GM12878 (cell line): Measurements from ENCODE around the gene RGCC. TPM values are rescaled to one million over a fixed set of nuclear protein-coding genes. Genes with fewer than 3 reads are reported as not detected.

Experiments
- ATAC-seq: fragments of 200-7000 bp; cut with Tn5 transposase; 3 replicates; pipeline ENCODE4 v1.9.1; 2020; ENCODE audit warnings: mild to moderate bottlenecking, moderate library complexity
- BruUV-seq: library from RNA; stranded (reverse); fragments of 400-500 nt; replicated peaks from 2 replicates; lab custom pipeline; 2021; lab: Mats Ljungman, UMichigan
- CTCF ChIA-PET: fragments of 300-600 bp; sonication (Branson Sonifier 250); formaldehyde crosslinking; extraction: SDS; loops from one replicate; lab custom pipeline; 2021; ENCODE audit warnings: inconsistent platforms; lab: Yijun Ruan, JAX
- POLR2A ChIA-PET: fragments of 350-600 bp; formaldehyde crosslinking; extraction: SDS; loops from one replicate; lab custom pipeline; 2021; ENCODE audit warnings: inconsistent platforms; lab: Charles Lee
- RAD21 ChIA-PET: fragments of 300-600 bp; sonication (Branson Sonifier 250); formaldehyde crosslinking; loops from one replicate; lab custom pipeline; 2023; ENCODE audit warnings: antibody characterized with exemption; ENCODE audit not compliant: unreplicated experiment; lab: Charles Lee
- SMC1A ChIA-PET: fragments of 300-600 bp; sonication (Branson Sonifier 250); formaldehyde crosslinking; loops from one replicate; lab custom pipeline; 2023; ENCODE audit not compliant: unreplicated experiment, uncharacterized antibody; lab: Charles Lee
- DNase-seq: peaks from one replicate; pipeline ENCODE4 v3.0.0-alpha.2; 2011; ENCODE audit warnings: low read depth, low spot score
- FAIRE-seq: peaks from 3 replicates; lab custom pipeline; 2011; peaks lifted over from hg19 to GRCh38; lab: Jason Lieb, UNC
- H2AFZ ChIP-seq: 2 replicates; pipeline ENCODE4 v1.6.0; 2011; ENCODE audit warnings: low read depth, low read length, control low read depth; ENCODE audit not compliant: control insufficient read depth
- H3K27ac ChIP-seq: 2 replicates; pipeline ENCODE4 v1.5.1; 2011; ENCODE audit warnings: control low read depth; ENCODE audit not compliant: control insufficient read depth, insufficient read depth
- H3K27me3 ChIP-seq, 2 experiments: replicated peaks in 1 of 2; 2 replicates each; pipeline versions ENCODE4 v1.6.0 to v1.6.1; 2011; ENCODE audit warnings: low read length in 1 of 2; ENCODE audit not compliant: control insufficient read depth in 2 of 2, insufficient read depth in 2 of 2
- H3K36me3 ChIP-seq, 2 experiments: 2 replicates each; pipeline ENCODE4 v1.5.1; 2011; ENCODE audit warnings: low read length in 1 of 2; ENCODE audit not compliant: control insufficient read depth in 2 of 2, insufficient read depth in 2 of 2
- H3K4me1 ChIP-seq: 2 replicates; pipeline ENCODE4 v1.6.1; 2011; ENCODE audit warnings: mild to moderate bottlenecking, low read length, moderate library complexity, mixed read lengths; ENCODE audit not compliant: control insufficient read depth, insufficient read depth
- H3K4me2 ChIP-seq: 2 replicates; pipeline ENCODE4 v1.6.0; 2011; ENCODE audit warnings: control low read depth; ENCODE audit not compliant: control insufficient read depth, insufficient read depth
- H3K4me3 ChIP-seq: fragments of 200-600 bp; sonication (generic); 2 replicates; pipeline ENCODE4 v1.5.1; 2016
- H3K79me2 ChIP-seq: 2 replicates; pipeline ENCODE4 v1.6.0; 2011; ENCODE audit warnings: low read length; ENCODE audit not compliant: control insufficient read depth, insufficient read depth
- H3K9ac ChIP-seq: 2 replicates; pipeline ENCODE4 v1.8.0; 2011; ENCODE audit warnings: low read length, control low read depth, mixed read lengths; ENCODE audit not compliant: control insufficient read depth, insufficient read depth
- H3K9me3 ChIP-seq: replicated peaks from 3 replicates; pipeline ENCODE4 v1.5.1; 2011; ENCODE audit warnings: mild to moderate bottlenecking, low read length; ENCODE audit not compliant: control insufficient read depth, insufficient read depth
- H4K20me1 ChIP-seq: 2 replicates; pipeline ENCODE4 v1.6.0; 2011; ENCODE audit not compliant: control insufficient read depth, insufficient read depth
- EGR1 ChIP-seq, 2 experiments: IDR thresholded peaks; 1 replicate in 1 of 2; 2 replicates in 1 of 2; pipeline ENCODE4 v1.6.1; 2011 to 2012; ENCODE audit warnings: low read depth in 2 of 2, low read length in 2 of 2, borderline replicate concordance in 1 of 2, mild to moderate bottlenecking in 1 of 2, moderate library complexity in 1 of 2
- IKZF2 ChIP-seq, 2 experiments: fragments of 450-650 bp; IDR thresholded peaks; 2 replicates each; pipeline ENCODE4 v1.6.1; 2017; ENCODE audit warnings: mild to moderate bottlenecking in 2 of 2, moderate library complexity in 2 of 2
- KAT2A ChIP-seq: conservative IDR thresholded peaks from 2 replicates; pipeline ENCODE4 v1.6.1; 2011; ENCODE audit warnings: low read depth, low read length; ENCODE audit not compliant: control insufficient read depth
- NFYB ChIP-seq: IDR thresholded peaks from 2 replicates; pipeline ENCODE4 v1.6.1; 2011; ENCODE audit warnings: low read depth, mild to moderate bottlenecking, low read length, improper control_type of control experiment, moderate library complexity; ENCODE audit not compliant: insufficient read depth
- NR2F1 ChIP-seq: fragments of 450-650 bp; conservative IDR thresholded peaks from 2 replicates; pipeline ENCODE4 v1.6.1; 2017; ENCODE audit warnings: mild to moderate bottlenecking
- PAX8 ChIP-seq: fragments of 450-650 bp; IDR thresholded peaks from 2 replicates; pipeline ENCODE4 v1.6.1; 2017; ENCODE audit warnings: mild to moderate bottlenecking, moderate library complexity
- POLR2AphosphoS2 ChIP-seq: IDR thresholded peaks from 2 replicates; pipeline ENCODE4 v1.6.1; 2011; ENCODE audit warnings: low read depth, mild to moderate bottlenecking, low read length, improper control_type of control experiment, moderate library complexity
- SPI1 ChIP-seq: IDR thresholded peaks from 2 replicates; pipeline ENCODE4 v1.6.1; 2011; ENCODE audit warnings: low read depth, mild to moderate bottlenecking, low read length, moderate library complexity, borderline replicate concordance; ENCODE audit not compliant: insufficient read depth
- TCF12 ChIP-seq: IDR thresholded peaks from 2 replicates; pipeline ENCODE4 v1.6.1; 2011; ENCODE audit warnings: low read depth, mild to moderate bottlenecking, low read length
- ZNF217 ChIP-seq: fragments of 450-650 bp; IDR thresholded peaks from 2 replicates; pipeline ENCODE4 v1.6.1; 2017; ENCODE audit warnings: antibody characterized with exemption, mild to moderate bottlenecking
- WGBS: methylation state at CpG from one replicate; pipeline ENCODE4 v1.1.6; 2016; ENCODE audit warnings: low lambda C conversion rate; ENCODE audit not compliant: insufficient replicate concordance, insufficient coverage; ENCODE audit errors: missing lambda C conversion rate; 5-methylcytosine and 5-hydroxymethylcytosine counted together
- in situ Hi-C: fragments of 300-500 bp; cut with MboI; formaldehyde crosslinking; loops from 9 replicates; pipeline ENCODE4 v1.14.3; 2018; ENCODE audit warnings: mixed read lengths
- intact Hi-C: fragments of 100-400 bp; cut with micrococcal nuclease; formaldehyde crosslinking; loops from one replicate; pipeline ENCODE4 v1.14.2; 2022; ENCODE audit not compliant: unreplicated experiment
- polyA plus RNA-seq, 11 experiments: library from polyadenylated mRNA; depleted of rRNA in 4 of 11; unstranded in 6 of 11; stranded (reverse) in 5 of 11; fragments of >200 nt; fragmentation: Nextera tagmentation in 4 of 11; fragmentation: Illumina TruSeq in 1 of 11; extraction: Ambion mirVana in 4 of 11; extraction: Trizol in 1 of 11; gene quantifications; 1 replicate in 1 of 11; 2 replicates in 10 of 11; pipeline versions ENCODE4 v1.2.1 to v1.2.3, GENCODE V29; 2011 to 2016; ENCODE audit warnings: inconsistent platforms in 2 of 11, missing spikeins in 2 of 11, low read depth in 1 of 11
- total RNA-seq, 4 experiments: library from RNA; depleted of rRNA in 3 of 4; stranded (reverse); fragments of >200 nt in 3 of 4; fragmentation: Illumina TruSeq in 1 of 4; extraction: Trizol in 1 of 4; gene quantifications; 2 replicates each; pipeline versions ENCODE4 v1.2.1 to v1.2.3, GENCODE V29; 2013 to 2021
- TF ChIP-seq, protein P1 (sequence below): fragments of 450-650 bp; IDR thresholded peaks from 2 replicates; pipeline ENCODE4 v1.6.1; 2016; ENCODE audit warnings: mild to moderate bottlenecking, moderate library complexity, borderline replicate concordance
- TF ChIP-seq, protein P2 (sequence below): IDR thresholded peaks from 2 replicates; pipeline ENCODE4 v1.6.1; 2012; ENCODE audit warnings: low read depth, low read length, improper control_type of control experiment

RGCC gene
- total and polyA plus RNA-seq, 10 of the 15 experiments (the other 5 are each of a cell fraction or from before 2014, with no cell fraction given) = 0.41 to 19.4 (median 9.9) TPM

DNA sequence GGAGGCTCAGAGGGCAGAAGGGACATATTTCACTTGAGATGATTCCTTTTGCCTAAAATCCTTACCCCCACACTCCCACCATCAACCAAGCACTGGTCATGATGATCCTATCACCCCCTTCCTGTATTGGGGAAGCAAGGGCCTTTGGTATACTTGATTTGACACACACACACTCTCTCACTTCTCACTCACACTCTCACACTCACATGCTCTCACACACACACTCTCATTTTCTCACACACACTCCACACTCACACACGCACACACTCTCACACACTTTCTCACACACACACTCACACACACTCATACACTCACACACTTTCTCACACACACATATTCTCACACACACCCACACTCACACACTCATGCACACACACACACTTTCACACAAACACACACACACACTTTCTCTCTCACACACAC is 8.6 kb downstream of the RGCC start (continued):
- TF ChIP-seq KAT2A (no peak), TCF12 (no peak), ZNF217 (no peak), IKZF2 (IDR thresholded peaks at IDR 0.05) (peak in 1 of 2 experiments; percentile 23; a peak in 1 of 4 replicates)
- TF ChIP-seq, protein P1, sequence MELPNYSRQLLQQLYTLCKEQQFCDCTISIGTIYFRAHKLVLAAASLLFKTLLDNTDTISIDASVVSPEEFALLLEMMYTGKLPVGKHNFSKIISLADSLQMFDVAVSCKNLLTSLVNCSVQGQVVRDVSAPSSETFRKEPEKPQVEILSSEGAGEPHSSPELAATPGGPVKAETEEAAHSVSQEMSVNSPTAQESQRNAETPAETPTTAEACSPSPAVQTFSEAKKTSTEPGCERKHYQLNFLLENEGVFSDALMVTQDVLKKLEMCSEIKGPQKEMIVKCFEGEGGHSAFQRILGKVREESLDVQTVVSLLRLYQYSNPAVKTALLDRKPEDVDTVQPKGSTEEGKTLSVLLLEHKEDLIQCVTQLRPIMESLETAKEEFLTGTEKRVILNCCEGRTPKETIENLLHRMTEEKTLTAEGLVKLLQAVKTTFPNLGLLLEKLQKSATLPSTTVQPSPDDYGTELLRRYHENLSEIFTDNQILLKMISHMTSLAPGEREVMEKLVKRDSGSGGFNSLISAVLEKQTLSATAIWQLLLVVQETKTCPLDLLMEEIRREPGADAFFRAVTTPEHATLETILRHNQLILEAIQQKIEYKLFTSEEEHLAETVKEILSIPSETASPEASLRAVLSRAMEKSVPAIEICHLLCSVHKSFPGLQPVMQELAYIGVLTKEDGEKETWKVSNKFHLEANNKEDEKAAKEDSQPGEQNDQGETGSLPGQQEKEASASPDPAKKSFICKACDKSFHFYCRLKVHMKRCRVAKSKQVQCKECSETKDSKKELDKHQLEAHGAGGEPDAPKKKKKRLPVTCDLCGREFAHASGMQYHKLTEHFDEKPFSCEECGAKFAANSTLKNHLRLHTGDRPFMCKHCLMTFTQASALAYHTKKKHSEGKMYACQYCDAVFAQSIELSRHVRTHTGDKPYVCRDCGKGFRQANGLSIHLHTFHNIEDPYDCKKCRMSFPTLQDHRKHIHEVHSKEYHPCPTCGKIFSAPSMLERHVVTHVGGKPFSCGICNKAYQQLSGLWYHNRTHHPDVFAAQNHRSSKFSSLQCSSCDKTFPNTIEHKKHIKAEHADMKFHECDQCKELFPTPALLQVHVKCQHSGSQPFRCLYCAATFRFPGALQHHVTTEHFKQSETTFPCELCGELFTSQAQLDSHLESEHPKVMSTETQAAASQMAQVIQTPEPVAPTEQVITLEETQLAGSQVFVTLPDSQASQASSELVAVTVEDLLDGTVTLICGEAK = no peak
- TF ChIP-seq, all 136 proteins: peak for 5

DNA sequence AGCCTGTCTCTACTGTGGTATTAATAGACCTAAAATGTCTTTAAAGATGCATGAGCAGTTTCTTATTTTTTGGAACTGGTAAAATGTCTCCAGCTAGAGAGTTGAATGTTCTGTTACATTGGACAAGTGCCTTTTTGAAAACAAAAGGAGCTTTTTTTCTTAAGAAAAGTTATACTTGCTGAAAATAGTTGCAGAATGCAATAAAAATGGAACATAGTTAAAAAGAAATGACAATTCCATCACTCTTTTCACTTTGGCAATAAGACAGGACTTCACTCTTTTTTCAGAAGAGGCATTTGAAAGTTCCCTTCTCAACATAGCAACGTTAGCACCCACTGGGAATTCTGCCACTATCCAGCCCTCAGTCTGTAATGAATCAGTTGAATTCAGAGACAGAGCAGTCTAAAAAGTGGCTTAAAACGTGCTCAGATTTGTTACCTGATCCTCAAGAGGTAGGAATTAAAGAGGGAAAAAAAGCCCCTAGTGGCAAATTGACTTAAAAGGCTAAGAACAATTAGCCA is 10.1 kb downstream of the RGCC start:
- Histone ChIP-seq H3K79me2 (0 out of 2 replicates have a peak, but pooled peaks cover 2% of the 10 kb centered on the region), H3K36me3 (peaks cover 0 to 4% of the 10 kb centered on the region in 2 experiments; a peak in 1 of 4 replicates), H3K9me3 (no peaks in the 10 kb centered on the region), H3K4me2 (no peak overlapping the region), H3K4me1 (peaks cover 41% of the 10 kb centered on the region), H3K27me3 (no peaks in the 10 kb centered on the region), H4K20me1 (no peaks in the 10 kb centered on the region), H3K4me3 (no peak overlapping the region), H3K9ac (no peak overlapping the region), H3K27ac (no peak overlapping the region), H2AFZ (no peak overlapping the region)
- FAIRE-seq = no peak
- ChIA-PET SMC1A (interaction anchor here (1.0 to 1.3 kb wide), 3 partner anchors 20 to 183 kb away, joined by 3 to 4 read pairs (median 3); no protein-coding TSS in a partner anchor), POLR2A (interaction anchor here (0.6 kb wide), 1 partner anchor 560 kb away, joined by 3 read pairs; no protein-coding TSS in a partner anchor), CTCF (no interaction called here), RAD21 (interaction anchor here (1.0 to 1.9 kb wide), 2 partner anchors 25 to 185 kb away, joined by 3 to 10 read pairs; no protein-coding TSS in a partner anchor)
- no TSS peak for BruUV-seq
- 53% methylated on average over 2 of the region's 2 CpGs for WGBS
- no peak for ATAC-seq
- in situ Hi-C loops = no loop called here
- intact Hi-C loops = no loop called here
- DNase-seq = no peak
- no peak for TF ChIP-seq POLR2AphosphoS2
- TF ChIP-seq NR2F1 = no peak
- no peak for TF ChIP-seq EGR1 (IDR thresholded peaks at IDR 0.05; ENCODE audit: borderline replicate concordance in 1 of 2, low read depth in 2 of 2, low read length in 2 of 2)
- no peak for TF ChIP-seq SPI1
- TF ChIP-seq, protein P2, sequence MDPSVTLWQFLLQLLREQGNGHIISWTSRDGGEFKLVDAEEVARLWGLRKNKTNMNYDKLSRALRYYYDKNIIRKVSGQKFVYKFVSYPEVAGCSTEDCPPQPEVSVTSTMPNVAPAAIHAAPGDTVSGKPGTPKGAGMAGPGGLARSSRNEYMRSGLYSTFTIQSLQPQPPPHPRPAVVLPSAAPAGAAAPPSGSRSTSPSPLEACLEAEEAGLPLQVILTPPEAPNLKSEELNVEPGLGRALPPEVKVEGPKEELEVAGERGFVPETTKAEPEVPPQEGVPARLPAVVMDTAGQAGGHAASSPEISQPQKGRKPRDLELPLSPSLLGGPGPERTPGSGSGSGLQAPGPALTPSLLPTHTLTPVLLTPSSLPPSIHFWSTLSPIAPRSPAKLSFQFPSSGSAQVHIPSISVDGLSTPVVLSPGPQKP = no peak
- TF ChIP-seq PAX8 = no peak
- TF ChIP-seq, protein P1 = no peak
- TF ChIP-seq NFYB = no peak
